SU-DHL-6 (cell line): Measurements from ENCODE around the gene MFN2.

Source experiments
- EZH2phosphoT487 ChIP-seq: fragments of 200-600 bp; sonication (generic), shearing (Covaris generic); conservative IDR thresholded peaks from 2 replicates; pipeline ENCODE4 v1.6.1; 2018; ENCODE audit warnings: mild to moderate bottlenecking, antibody characterized with exemption, low read length, moderate library complexity, mixed read lengths
- TF ChIP-seq, protein P1 (sequence below): fragments of 200-600 bp; sonication (generic); IDR thresholded peaks from one replicate; pipeline ENCODE4 v1.5.1; 2017; ENCODE audit warnings: antibody characterized with exemption, mild to moderate bottlenecking, low read length, moderate library complexity; ENCODE audit not compliant: insufficient read depth, poor library complexity, severe bottlenecking

DNA sequence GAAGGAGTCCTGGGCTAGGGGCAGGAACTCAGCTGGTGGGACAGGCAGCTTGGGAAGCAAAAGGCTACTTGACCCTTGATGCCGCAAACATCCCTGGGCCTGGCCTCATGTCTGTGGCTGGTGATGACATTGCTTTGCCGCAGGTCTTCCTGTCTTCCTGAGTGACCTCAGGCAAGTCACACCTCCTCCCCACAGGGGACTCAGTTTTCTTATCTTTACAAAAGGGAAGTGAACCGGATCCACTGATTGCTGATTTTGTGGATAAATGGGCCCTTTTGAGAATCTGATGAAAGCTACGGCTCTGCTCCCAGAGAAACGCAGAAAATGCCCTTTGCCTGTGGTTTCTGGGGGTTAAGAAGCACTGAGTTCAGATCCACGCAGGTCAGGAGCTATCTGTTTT is 25.0 kb upstream of the MFN2 start:
- TF ChIP-seq, protein P1, sequence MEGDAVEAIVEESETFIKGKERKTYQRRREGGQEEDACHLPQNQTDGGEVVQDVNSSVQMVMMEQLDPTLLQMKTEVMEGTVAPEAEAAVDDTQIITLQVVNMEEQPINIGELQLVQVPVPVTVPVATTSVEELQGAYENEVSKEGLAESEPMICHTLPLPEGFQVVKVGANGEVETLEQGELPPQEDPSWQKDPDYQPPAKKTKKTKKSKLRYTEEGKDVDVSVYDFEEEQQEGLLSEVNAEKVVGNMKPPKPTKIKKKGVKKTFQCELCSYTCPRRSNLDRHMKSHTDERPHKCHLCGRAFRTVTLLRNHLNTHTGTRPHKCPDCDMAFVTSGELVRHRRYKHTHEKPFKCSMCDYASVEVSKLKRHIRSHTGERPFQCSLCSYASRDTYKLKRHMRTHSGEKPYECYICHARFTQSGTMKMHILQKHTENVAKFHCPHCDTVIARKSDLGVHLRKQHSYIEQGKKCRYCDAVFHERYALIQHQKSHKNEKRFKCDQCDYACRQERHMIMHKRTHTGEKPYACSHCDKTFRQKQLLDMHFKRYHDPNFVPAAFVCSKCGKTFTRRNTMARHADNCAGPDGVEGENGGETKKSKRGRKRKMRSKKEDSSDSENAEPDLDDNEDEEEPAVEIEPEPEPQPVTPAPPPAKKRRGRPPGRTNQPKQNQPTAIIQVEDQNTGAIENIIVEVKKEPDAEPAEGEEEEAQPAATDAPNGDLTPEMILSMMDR: no peak
- TF ChIP-seq EZH2phosphoT487: no peak
